ENCODE measurements around the gene MAP7.

DNA sequence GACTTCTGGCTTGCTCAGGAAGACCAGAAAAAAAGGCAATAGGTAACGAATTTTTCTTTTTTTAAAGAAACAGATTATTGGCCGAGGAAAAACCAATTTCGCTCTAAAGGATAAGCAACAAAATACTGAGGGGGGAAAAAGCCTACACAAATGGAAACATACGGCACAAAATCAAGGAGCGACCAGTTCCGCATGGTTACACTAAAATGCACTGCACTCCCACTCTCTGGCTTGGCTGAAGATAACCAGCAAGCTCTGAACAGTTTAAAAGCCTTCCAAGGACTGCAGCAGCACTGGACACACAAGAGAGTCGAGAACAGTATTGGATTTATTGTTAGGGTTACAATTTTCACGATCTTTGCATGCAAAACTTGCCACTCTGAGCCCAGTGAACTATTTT, 881 bp upstream of the MAP7 start:
- no peak for TF ChIP-seq POLR2A (IDR thresholded peaks at IDR 0.05)
- TF ChIP-seq, protein P1, sequence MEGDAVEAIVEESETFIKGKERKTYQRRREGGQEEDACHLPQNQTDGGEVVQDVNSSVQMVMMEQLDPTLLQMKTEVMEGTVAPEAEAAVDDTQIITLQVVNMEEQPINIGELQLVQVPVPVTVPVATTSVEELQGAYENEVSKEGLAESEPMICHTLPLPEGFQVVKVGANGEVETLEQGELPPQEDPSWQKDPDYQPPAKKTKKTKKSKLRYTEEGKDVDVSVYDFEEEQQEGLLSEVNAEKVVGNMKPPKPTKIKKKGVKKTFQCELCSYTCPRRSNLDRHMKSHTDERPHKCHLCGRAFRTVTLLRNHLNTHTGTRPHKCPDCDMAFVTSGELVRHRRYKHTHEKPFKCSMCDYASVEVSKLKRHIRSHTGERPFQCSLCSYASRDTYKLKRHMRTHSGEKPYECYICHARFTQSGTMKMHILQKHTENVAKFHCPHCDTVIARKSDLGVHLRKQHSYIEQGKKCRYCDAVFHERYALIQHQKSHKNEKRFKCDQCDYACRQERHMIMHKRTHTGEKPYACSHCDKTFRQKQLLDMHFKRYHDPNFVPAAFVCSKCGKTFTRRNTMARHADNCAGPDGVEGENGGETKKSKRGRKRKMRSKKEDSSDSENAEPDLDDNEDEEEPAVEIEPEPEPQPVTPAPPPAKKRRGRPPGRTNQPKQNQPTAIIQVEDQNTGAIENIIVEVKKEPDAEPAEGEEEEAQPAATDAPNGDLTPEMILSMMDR (IDR thresholded peaks at IDR 0.05), result no peak
